SK-N-MC (cell line): ENCODE data around the gene ANKS1B.

Experiments
- EZH2 ChIP-seq: fragments of 200-600 bp; sonication (generic); IDR thresholded peaks from one replicate; pipeline ENCODE4 v1.6.1; 2017; ENCODE audit warnings: antibody characterized with exemption
- POLR2AphosphoS5 ChIP-seq: IDR thresholded peaks from 2 replicates; pipeline ENCODE4 v1.6.1; 2012; ENCODE audit warnings: mild to moderate bottlenecking, low read depth, low read length, borderline replicate concordance

- TF ChIP-seq POLR2AphosphoS5, result no peak
- no peak for TF ChIP-seq EZH2
Observed at GRCh38 chr12:99131751-99132199, 853.0 kb downstream of the ANKS1B start.
